T-helper 2 cell (primary cell): ENCODE results near the gene ADPRHL1.
"Not testable (repeated sequence)": the region's sequence is repeated elsewhere in the genome, so short reads cannot be mapped to it uniquely, and the experiment has no call there.

ENCODE experiments used
- DNase-seq, 5 experiments: peaks; one replicate each; pipeline versions ENCODE4 v3.0.0 to v3.0.0-alpha.2; 2012 to 2022

The ADPRHL1 gene

DNA sequence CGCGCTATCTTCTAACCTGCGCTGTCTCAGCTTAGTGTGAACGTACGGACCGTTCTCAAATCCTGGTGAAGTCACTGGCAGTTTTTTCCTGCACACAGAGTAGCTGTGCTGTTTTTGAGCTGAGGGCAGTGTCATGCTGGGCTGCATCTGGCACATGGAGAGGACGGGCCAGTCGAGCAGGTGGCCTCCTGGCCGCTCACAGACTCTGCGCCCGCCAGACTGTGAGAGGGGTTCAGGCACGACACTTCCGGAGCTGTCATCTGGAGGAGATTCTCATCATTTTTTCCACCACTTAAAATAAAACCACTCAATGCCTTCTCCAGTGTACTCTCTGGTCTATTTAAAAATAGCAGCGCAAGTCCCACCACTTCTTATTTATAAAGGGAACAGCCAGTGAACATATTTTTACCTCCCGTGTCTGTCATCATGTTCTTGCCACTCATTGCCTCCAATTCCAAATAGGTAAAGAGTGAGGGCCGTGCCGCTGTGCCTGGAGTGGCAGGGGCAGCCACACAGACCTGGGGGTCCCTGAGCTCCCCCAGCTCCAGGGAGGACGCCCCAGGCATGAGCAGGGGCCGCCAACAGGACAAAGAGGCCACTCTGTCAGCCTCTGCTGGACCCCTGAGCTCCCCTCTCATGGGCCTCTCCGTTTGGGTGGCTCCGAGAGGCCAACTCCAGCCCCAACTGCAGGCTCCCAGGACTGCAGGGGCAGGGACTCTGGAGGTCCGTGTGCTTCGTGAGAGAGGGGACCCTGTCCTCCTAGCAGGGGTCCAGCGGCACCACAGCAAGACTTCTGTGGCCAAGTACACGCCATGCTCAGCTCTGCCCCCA lies 52.5 kb downstream of the ADPRHL1 start:
- no peak for DNase-seq

DNA sequence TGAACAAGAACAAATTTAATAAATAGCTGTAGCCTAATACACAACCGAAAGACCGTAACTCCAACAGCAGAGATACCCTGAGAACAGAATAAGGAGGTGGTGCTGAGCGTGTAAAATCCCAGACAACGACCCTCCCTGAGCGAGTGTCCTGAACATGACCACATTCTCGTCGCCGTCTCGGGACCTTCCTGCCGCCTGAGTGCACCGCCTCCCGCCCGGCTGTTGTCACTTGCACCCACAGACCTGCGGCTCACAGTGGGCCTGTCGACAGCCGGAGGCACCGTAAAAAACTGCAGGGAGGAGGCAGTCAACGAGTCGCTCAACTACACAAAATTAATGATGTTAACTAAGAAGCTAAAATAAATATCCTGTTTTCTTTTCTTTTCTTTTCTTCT lies 53.5 kb downstream of the ADPRHL1 start:
- DNase-seq: no peak

- no peak for DNase-seq
Measured at GRCh38 chr13:113398963-113399754, 54.1 kb downstream of the ADPRHL1 start.

DNA sequence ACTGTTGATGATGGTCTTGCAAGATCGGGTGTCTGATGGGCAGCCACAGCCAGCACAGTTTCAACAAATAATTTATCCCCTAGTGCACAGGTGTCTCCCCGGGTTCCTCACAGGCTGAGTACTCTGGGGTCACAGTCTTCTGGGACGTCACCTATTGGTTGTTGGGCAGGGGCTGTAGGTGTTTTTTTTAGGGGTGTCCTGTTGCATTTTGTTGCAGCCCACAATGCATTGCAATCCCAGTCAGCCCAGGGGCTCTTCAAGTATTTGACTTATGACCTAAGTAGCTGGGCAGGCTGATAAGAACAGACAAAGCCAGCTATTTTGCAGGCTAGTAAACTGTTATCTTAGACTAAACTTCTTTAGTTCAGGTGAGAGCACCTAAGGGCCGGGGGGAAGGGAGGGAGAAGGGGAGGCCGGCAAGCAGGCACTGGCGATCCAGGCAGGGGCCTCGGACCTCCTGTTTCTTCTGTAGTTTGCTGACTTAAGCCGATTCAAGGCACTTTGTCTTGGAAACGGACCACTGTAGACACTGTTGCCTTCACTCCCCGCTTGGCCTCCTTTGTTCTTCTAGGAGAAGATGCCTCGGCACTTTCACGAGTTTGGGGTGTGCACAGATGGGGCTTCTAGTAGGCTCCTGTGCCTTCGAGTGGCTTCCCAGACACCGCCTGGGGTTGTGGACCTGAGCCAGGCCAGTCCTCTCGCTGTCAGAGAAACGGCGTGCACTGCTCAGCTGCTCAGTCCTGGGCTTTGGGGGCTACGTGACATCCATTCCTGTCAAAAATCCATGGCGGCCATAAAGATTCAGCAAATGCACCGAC lies 55.5 kb downstream of the ADPRHL1 start:
- no peak for DNase-seq

GRCh38 chr13:113394339-113394640 lies 59.0 kb downstream of the ADPRHL1 start:
- DNase-seq: no peak

DNA sequence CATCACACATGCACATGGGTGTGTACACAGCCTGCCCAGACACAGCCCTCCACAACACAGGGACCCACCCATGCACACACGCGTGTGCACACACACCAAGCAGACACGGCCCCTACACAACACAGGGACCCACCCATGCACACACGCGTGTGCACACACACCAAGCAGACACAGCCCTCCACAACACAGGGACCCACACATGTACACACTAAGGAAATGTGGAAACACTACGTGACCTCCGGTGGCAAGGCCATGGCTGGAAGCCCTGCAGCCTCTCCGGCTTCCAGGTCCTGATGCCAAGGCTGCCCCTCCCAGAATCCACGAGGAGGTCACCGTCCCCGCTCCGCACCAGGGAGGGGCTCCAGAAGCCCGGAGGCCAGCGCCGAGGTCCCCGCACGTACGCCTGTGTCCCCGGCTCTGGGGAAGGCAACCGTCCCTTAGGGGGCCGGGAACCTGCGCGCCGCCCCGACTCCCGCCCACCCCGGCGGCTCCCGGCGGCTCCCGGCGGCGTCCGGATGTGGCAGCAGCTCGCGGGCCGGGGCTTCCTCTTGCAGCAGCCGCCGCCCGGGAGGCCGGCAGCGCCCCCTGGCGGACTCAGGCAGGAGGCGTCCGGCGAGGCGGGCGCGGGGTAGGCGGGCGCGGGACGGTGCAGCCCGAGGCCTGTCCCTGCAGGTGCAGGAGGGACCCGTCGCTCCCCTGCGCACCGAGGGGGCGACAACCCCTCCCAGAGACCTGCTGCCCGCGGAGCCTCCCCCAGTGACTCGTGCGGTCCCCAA lies 59.5 kb downstream of the ADPRHL1 start:
- peak; percentile 68 to 87 (median 72) for DNase-seq

- no peak for DNase-seq
Measured at GRCh38 chr13:113393226-113393562, 60.1 kb downstream of the ADPRHL1 start.

DNA sequence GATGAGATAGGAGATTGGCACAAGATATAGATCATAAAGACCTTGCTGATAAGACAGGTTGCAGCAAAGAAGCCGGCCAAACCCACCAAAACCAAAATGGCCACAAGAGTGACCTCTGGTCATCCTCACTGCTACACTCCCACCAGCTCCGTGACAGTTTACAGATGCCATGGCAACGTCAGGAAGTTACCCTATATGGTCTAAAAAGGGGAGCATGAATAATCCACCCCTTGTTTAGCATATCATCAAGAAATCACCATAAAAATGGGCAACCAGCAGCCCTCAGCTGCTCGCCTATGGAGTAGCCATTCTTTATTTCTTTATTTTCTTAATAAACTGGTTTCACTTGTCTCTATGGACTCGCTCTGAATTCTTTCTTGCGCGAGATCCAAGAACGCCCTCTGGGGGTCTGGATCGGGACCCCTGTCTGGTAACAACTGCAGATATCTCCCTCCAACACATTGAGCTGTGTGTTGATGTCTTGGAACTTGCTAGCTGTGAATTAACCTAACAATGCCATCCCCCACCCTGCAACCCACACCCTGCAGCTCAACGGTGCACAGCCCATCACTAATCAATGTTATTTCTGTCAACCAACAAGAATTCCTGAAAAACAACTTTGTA lies 62.3 kb downstream of the ADPRHL1 start:
- no peak for DNase-seq

DNA sequence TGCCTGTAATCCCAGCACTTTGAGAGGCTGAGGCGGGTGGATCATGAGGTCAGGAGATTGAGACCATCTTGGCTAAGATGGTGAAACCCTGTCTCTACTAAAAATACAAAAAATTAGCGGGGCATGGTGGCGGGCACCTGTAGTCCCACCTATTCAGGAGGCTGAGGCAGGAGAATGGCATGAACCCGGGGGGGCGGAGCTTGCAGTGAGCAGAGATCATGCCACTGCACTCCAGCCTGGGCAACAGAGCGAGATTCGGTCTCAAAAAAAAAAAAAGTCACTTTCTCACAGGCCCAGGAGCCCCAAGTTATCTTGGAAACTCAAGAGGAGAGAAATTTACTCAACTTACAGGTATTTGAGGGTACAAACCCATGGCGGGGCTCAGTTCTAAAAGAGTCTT lies 63.7 kb downstream of the ADPRHL1 start:
- DNase-seq: not testable (repeated sequence)

- DNase-seq: no peak
Measured at GRCh38 chr13:113387396-113387795, 65.9 kb downstream of the ADPRHL1 start.

- DNase-seq: no peak
Measured at GRCh38 chr13:113383089-113383488, 70.2 kb downstream of the ADPRHL1 start.

- DNase-seq: not testable (repeated sequence)
Measured at GRCh38 chr13:113382542-113382941, 70.7 kb downstream of the ADPRHL1 start.

GRCh38 chr13:113378825-113379224 lies 74.5 kb downstream of the ADPRHL1 start:
- DNase-seq: no peak

DNA sequence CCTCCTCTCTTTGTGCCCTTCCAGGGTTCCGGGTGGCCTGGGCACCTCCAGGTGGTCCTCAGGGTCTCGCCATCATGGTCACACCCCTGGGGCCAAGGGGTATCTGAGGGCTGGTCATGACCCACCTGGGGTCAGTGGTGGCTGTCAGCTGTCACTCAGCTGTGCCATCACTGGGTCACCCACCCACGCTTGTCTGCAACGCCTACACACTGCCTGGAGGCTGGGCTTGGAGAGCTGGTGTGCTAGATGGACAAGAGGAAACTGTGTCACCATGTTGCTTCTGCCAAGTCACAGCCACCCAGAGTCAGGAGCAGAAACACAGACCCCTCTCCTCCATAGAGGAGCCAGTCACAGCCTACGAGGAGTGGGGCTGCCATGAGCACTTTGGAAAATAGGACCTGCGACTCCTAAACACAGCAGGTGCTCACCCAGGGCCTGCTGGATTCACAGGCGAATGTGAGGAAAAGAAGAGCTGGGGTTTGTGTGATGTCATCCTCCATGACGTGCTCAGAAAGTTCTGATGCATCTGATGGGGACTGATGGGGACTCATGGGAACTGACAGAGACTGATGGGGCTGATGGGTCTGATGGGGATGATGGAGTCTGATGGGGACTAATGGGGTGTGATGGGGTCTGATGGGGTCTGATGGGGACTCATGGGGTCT lies 78.6 kb downstream of the ADPRHL1 start:
- DNase-seq: no peak

DNA sequence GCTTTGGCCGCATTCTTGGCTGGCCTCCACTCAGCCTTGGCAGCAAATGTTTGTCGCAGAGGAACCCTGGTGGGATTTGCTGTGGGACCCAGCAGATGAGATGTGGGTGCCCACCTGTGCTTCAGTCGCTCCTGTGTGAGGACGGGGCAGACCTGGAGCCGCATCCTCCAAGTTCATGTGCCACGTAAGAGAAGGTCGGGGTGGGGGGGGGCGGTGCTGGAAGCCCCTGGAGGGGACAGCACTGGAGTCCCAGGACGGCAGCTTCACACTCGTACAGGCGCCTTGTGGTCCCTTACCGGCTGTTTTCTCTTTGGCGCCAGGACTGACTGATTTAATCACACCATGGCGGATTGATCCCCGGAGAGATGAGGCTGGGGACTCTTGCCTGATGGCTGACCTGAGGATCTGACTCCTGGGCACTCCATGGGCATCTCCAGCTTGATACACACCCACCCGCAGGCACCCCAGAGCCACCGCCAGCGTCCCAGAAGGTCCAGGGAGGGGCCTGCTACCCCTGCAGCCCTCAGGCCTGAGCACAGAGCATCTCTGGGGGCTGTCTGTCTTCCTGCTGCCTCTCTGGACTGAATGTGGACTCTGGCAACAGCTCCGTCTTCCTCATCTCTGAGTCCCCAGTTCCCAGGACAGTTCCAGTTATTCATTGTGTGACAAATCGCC lies 79.3 kb downstream of the ADPRHL1 start:
- no peak for DNase-seq

- DNase-seq: not testable (repeated sequence)
Measured at GRCh38 chr13:113371701-113372100, 81.6 kb downstream of the ADPRHL1 start.

GRCh38 chr13:113371061-113371460 lies 82.2 kb downstream of the ADPRHL1 start:
- DNase-seq: no peak

DNA sequence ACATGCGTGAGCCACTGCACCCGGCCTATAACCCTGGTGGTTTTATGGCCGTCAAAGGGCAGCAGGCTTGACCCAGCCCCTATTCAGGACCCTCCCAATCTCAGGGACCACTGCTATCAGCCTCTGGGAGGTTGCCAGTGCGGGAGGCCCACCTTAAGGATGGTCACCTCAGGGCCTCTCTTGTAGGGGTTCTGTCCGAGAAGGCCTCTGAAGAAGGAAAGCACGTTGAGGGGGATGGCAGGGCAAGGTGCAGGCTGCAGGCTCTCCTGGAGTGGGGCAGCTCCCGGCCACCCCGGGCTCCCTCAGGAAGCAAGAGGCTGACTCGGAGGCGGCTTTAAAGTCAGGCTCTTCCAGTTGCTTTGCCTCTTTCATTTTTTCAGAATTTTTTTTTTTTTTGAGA lies 83.4 kb downstream of the ADPRHL1 start:
- no peak for DNase-seq

DNA sequence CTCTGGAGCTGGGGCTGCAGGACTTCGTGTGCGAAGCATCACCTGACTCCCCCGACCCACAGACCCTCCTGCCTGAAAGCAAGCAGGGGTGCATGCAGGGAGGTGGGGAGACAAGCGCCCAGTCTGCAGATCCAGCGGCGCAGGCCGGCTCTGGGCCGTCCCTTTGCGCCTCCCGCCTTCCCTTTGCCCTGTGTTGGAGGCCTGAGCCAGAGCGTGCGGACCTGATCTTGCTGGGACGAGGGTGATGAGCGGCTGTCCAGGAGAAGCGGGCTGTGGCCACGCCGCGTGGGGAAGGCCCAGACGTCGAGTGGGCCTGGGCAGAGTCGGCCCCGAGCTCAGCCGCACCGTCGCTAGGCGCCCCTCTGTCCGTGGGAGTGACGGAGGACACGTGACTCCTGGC lies 84.1 kb downstream of the ADPRHL1 start:
- DNase-seq: no peak

- not testable (repeated sequence) for DNase-seq
Measured at GRCh38 chr13:113368353-113368752, 84.9 kb downstream of the ADPRHL1 start.

DNA sequence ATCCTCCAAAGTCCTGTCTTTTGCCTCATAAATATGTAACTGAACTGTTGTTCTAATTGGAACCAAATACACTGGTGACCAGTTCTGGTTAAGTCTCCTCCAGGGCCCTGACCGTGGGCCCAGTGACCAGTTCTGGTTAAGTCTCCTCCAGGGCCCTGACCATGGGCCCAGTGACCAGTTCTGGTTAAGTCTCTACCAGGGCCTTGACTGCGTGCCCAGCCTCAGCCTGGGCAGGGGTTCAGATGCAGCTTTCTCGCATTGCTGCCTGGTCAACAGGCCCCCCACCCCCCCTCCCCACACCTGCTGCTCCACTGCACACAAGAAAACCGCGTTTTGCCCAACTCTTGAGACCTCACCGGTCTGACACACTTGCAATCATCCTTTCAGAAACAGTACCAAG lies 85.5 kb downstream of the ADPRHL1 start:
- no peak for DNase-seq
